Ectodermal cell (in vitro differentiated cells): ENCODE measurements around the gene EPB42.

ENCODE experiments used
- H3K27ac ChIP-seq: 2 replicates; pipeline ENCODE4 v1.7.0; 2013; ENCODE audit warnings: mild to moderate bottlenecking, low read depth, low read length; ENCODE audit not compliant: insufficient read depth, poor library complexity, severe bottlenecking
- H3K27me3 ChIP-seq: 2 replicates; pipeline ENCODE4 v1.7.0; 2013; ENCODE audit warnings: mild to moderate bottlenecking, low read length; ENCODE audit not compliant: insufficient read depth, control insufficient read depth, poor library complexity, severe bottlenecking
- H3K36me3 ChIP-seq: one replicate; pipeline ENCODE4 v1.7.0; 2013; ENCODE audit warnings: low read length; ENCODE audit not compliant: control insufficient read depth, insufficient read depth
- H3K4me1 ChIP-seq: one replicate; pipeline ENCODE4 v1.7.0; 2013; ENCODE audit warnings: low read length; ENCODE audit not compliant: control insufficient read depth, insufficient read depth
- H3K4me3 ChIP-seq: 2 replicates; pipeline ENCODE4 v1.7.0; 2013; ENCODE audit warnings: low read depth, low read length, control low read depth; ENCODE audit not compliant: insufficient read depth
- H3K9me3 ChIP-seq: 2 replicates; pipeline ENCODE4 v1.7.0; 2013; ENCODE audit warnings: mild to moderate bottlenecking, low read length, moderate library complexity; ENCODE audit not compliant: control insufficient read depth
- WGBS, 2 experiments: methylation state at CpG; one replicate each; pipeline ENCODE4 v1.1.7; 2013; ENCODE audit warnings: missing lambda C conversion rate in 2 of 2; 5-methylcytosine and 5-hydroxymethylcytosine counted together

EPB42 gene

DNA sequence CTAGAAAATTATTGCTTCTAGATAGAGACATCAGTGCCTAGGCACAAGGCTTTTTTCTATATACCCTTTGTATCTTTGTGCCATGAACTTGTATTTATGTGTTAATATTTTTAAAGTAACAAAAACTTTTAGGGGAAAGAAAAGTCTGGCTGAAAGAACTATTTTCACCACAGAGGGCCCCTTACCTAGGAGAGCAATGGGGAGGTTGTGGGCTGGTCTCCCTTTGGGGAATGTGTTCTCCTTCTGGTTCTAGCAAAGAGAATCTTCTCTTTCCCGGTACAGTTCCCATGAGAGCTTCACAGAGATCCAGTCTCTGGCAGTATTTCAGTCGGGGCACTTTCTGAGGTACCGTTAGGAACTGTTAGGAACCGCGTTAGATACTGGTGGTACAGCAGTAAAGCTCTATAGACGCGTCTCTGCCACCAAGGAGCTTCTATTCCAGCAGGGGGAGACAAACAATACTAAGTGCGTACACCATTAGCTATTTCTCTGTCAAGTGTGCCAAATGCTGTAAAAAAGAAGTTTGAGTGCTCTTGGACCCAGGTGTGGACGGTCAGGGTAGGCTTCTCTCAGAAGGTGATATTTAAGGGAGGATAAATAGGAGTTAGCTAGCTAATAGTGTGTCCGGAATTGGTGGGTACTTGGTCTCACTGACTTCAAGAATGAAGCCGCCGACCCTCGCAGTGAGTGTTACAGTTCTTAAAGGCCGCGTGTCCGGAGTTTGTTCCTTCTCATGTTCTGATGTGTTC is 4.6 kb upstream of the EPB42 start:
- no peak overlapping the region for H3K27ac ChIP-seq
- H3K4me1 ChIP-seq = no peaks in the 10 kb centered on the region
- H3K9me3 ChIP-seq = no peaks in the 10 kb centered on the region
- WGBS, 2 experiments = 52 to 55% methylated on average over 16 of the region's 16 CpGs
- no peak overlapping the region for H3K4me3 ChIP-seq
- H3K36me3 ChIP-seq = no peaks in the 10 kb centered on the region
- no peaks in the 10 kb centered on the region for H3K27me3 ChIP-seq

- WGBS, 2 experiments = 71 to 100% methylated on average over 1 of the region's 1 CpG
These were observed 604 bp upstream of the EPB42 start for GRCh38 chr15:43221422-43221821.

GRCh38 chr15:43219929-43220928 is 589 bp downstream of the EPB42 start:
- no peaks in the 10 kb centered on the region for H3K27me3 ChIP-seq
- 92 to 93% methylated on average over 16 of the region's 16 CpGs for WGBS, 2 experiments

More at GRCh38 chr15:43221422-43221821, 604 bp upstream of the EPB42 start:
- Histone ChIP-seq H3K27ac (no peak overlapping the region), H3K27me3 (no peaks in the 10 kb centered on the region), H3K4me3 (no peak overlapping the region), H3K4me1 (no peaks in the 10 kb centered on the region), H3K9me3 (no peaks in the 10 kb centered on the region), H3K36me3 (no peaks in the 10 kb centered on the region)

GRCh38 chr15:43218908-43219706 is 1.7 kb downstream of the EPB42 start:
- Histone ChIP-seq H3K36me3 (no peaks in the 10 kb centered on the region), H3K4me1 (no peaks in the 10 kb centered on the region), H3K9me3 (no peaks in the 10 kb centered on the region), H3K27ac (no peak overlapping the region), H3K4me3 (no peak overlapping the region), H3K27me3 (no peaks in the 10 kb centered on the region)
- 56% methylated on average over 12 of the region's 13 CpGs for WGBS, 2 experiments

More at GRCh38 chr15:43219929-43220928, 589 bp downstream of the EPB42 start:
- H3K4me1 ChIP-seq = no peaks in the 10 kb centered on the region
- no peaks in the 10 kb centered on the region for H3K36me3 ChIP-seq
- H3K27ac ChIP-seq = no peak overlapping the region
- no peak overlapping the region for H3K4me3 ChIP-seq
- H3K9me3 ChIP-seq = no peaks in the 10 kb centered on the region

- Histone ChIP-seq H3K4me3 (no peak overlapping the region), H3K27ac (no peak overlapping the region), H3K27me3 (no peaks in the 10 kb centered on the region), H3K4me1 (no peaks in the 10 kb centered on the region), H3K9me3 (no peaks in the 10 kb centered on the region), H3K36me3 (no peaks in the 10 kb centered on the region)
- WGBS, 2 experiments = 93% methylated on average over 7 of the region's 7 CpGs
These were observed 4.9 kb downstream of the EPB42 start for GRCh38 chr15:43215961-43216360.

GRCh38 chr15:43214592-43215295 is 6.1 kb downstream of the EPB42 start:
- WGBS, 2 experiments = 91 to 93% methylated on average over 6 of the region's 6 CpGs

GRCh38 chr15:43214169-43214568 is 6.6 kb downstream of the EPB42 start:
- 79% methylated on average over 8 of the region's 8 CpGs for WGBS, 2 experiments
- Histone ChIP-seq H3K4me1 (no peaks in the 10 kb centered on the region), H3K27me3 (no peaks in the 10 kb centered on the region)

More at GRCh38 chr15:43214592-43215295, 6.1 kb downstream of the EPB42 start:
- Histone ChIP-seq H3K27me3 (no peaks in the 10 kb centered on the region), H3K9me3 (no peaks in the 10 kb centered on the region), H3K4me3 (no peak overlapping the region), H3K4me1 (no peaks in the 10 kb centered on the region), H3K36me3 (no peaks in the 10 kb centered on the region), H3K27ac (no peak overlapping the region)

DNA sequence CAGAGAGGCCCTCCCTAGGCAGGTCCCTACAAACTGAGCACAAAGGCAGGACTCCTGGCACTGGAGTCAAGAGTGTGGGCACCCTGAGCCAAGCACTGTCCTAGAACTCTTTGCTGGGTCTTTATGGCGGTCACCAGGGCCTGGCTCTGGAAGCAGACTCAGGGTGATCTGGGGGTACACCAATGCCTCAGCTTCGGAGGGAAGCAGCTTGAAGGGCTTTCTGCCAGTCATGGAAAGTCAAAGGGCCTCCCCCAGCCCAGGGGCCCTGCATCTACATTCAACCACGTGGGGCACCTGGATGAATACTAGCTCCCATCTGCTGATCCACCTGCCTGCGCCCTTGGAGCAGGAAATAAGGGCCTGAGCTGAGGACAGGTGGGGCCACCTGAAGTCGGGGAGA is 7.4 kb downstream of the EPB42 start:
- Histone ChIP-seq H3K27me3 (no peaks in the 10 kb centered on the region), H3K36me3 (no peaks in the 10 kb centered on the region), H3K4me1 (no peaks in the 10 kb centered on the region), H3K9me3 (no peaks in the 10 kb centered on the region), H3K4me3 (no peak overlapping the region), H3K27ac (no peak overlapping the region)
- 90 to 91% methylated on average over 5 of the region's 5 CpGs for WGBS, 2 experiments

More at GRCh38 chr15:43214169-43214568, 6.6 kb downstream of the EPB42 start:
- no peaks in the 10 kb centered on the region for H3K9me3 ChIP-seq
- H3K4me3 ChIP-seq = no peak overlapping the region
- H3K27ac ChIP-seq = no peak overlapping the region
- no peaks in the 10 kb centered on the region for H3K36me3 ChIP-seq

DNA sequence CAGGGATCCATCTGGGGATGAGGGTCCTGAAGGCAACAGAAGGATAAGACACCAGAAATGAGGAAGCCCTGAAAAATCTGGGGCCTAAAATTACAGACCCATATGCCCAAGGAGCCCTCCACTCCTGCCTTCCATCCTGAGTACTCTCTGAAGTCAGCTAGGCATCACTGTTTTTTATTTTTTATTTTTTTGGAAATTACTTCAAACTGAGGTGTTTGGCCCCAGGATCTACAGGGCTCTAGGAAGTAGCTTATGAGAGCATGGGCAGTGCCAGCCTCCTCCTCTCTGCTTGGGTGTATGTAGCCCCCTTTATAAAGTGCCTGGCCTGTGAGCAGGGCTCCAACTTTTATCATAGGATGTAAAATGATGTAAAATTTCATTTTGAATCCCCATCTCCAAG is 7.9 kb downstream of the EPB42 start:
- Histone ChIP-seq H3K9me3 (no peaks in the 10 kb centered on the region), H3K36me3 (no peaks in the 10 kb centered on the region), H3K27me3 (no peaks in the 10 kb centered on the region), H3K4me1 (no peaks in the 10 kb centered on the region), H3K4me3 (no peak overlapping the region), H3K27ac (no peak overlapping the region)
